Right cardiac atrium (tissue), 5 donors: ENCODE measurements around the gene MYO5B. TPM values are rescaled to one million over a fixed set of nuclear protein-coding genes. Genes with fewer than 3 reads are reported as not detected.
"Not testable (repeated sequence)": the region's sequence is repeated elsewhere in the genome, so short reads cannot be mapped to it uniquely, and the experiment has no call there.

Experiments used
- ATAC-seq, 2 donors: fragments of 200-7000 bp; cut with Tn5 transposase; one replicate each; pipeline versions ENCODE4 v1.8.0 to v1.9.1; 2020; ENCODE audit warnings: moderate library complexity in 2 of 2, mild to moderate bottlenecking in 1 of 2
- DNase-seq, 3 donors: peaks; one replicate each; pipeline ENCODE4 v3.0.0-alpha.2; 2020
- H3K27ac ChIP-seq: one replicate; pipeline ENCODE4 v1.5.1; 2013; ENCODE audit warnings: mild to moderate bottlenecking, low read length, control low read depth, moderate library complexity
- H3K27me3 ChIP-seq: one replicate; pipeline ENCODE4 v1.6.1; 2013; ENCODE audit not compliant: control insufficient read depth, insufficient read depth
- H3K4me1 ChIP-seq: one replicate; pipeline ENCODE4 v1.6.1; 2013; ENCODE audit warnings: low read length; ENCODE audit not compliant: control insufficient read depth, insufficient read depth
- H3K4me3 ChIP-seq: one replicate; pipeline ENCODE4 v1.5.1; 2013; ENCODE audit warnings: low read length, control low read depth
- H3K9me3 ChIP-seq: one replicate; pipeline ENCODE4 v1.6.1; 2013; ENCODE audit warnings: low read length; ENCODE audit not compliant: control insufficient read depth
- WGBS: extraction: QIAGEN DNeasy Blood & Tissue Kit; methylation state at CpG from one replicate; pipeline ENCODE4 v1.1.7; 2013; 5-methylcytosine and 5-hydroxymethylcytosine counted together
- intact Hi-C, 4 donors: fragments of 100-400 bp; cut with DNase I; formaldehyde crosslinking; loops; one replicate each; pipeline versions ENCODE4 v1.11.0 to v1.14.0; 2022 to 2023
- polyA plus RNA-seq: library from polyadenylated mRNA; stranded (reverse); fragments of 200-250 nt; gene quantifications from one replicate; pipeline ENCODE4 v1.2.3, GENCODE V29; 2013
- total RNA-seq, 4 donors: library from RNA; stranded (reverse); fragmentation: NEBNext Ultra II Directional; extraction: Animal tissue kit (Norgen Biotek cat#: 25700); gene quantifications; one replicate each; pipeline ENCODE4 v1.2.1, GENCODE V29; 2021
- donor health status: healthy with polysubstance abuse.
- donor health status: DM: no; HTN: yes; CAD: no.
- donor health status: DM: no; HTN: no; CAD: no.
- donor health status: DM: no; HTN: yes; CAD: no; lungs with severe emphysema.
- donor health status: DM: yes; HTN: yes; CAD: no.

Gene MYO5B
- total and polyA plus RNA-seq, 5 donors = 1.4 to 4.5 (median 3.1) TPM

DNA sequence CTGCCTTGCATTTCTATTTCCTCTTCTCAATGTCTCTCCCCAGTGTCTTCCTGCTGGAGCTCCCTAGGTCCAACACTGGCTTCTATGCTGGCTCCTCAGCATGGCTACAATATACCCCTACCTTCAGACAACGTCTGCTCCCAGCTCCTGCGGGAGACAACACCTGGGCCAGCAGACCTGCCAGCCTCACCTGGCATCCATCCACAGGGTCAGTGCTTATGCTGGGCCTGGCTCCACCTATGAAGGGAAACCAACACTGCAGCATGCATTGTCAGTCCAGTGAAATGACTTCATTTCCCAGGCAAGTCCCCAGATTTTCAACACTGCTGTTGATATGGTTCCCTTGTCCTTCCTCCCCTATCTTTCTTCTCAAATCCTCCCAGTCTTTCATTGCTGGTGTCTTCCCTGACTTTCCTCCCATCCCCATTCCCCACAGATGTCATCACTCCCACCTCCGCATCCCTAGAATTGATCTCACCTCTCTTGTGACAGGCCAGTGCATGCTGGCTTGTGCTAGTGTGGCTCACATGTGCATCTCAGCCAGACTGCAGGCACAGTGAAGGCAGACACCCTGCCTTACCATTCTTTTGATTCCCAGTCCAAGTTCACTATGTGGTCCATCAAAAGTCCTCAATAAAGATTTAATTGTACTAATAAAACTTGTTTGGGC, 98.0 kb downstream of the MYO5B start:
- intact Hi-C loops = no loop called here
- WGBS = 91% methylated on average over 3 of the region's 3 CpGs
- no peak overlapping the region for H3K27ac ChIP-seq
- no peak for DNase-seq
- no peak overlapping the region for H3K4me3 ChIP-seq
- no peaks in the 10 kb centered on the region for H3K27me3 ChIP-seq
- ATAC-seq = no peak
- H3K9me3 ChIP-seq = no peaks in the 10 kb centered on the region
- no peaks in the 10 kb centered on the region for H3K4me1 ChIP-seq

DNA sequence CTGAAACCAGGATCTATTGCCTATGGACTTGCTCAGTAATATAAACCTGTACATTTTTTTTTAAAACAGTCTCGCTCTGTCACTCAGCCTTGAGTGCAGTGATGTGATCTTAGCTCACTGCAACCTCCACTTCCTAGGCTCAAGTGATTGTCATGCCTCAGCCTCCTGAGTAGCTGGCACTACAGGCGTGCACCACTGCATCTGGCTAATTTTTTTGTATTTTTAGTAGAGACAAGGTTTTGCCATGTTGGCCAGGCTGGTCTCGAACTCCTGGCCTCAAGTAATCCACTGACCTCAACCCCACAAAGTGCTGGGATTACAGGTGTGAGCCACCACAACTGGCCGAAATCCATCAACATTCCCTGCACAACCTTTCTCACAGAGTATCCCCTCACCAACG, 100.2 kb downstream of the MYO5B start:
- WGBS = 87% methylated on average over 5 of the region's 5 CpGs

DNA sequence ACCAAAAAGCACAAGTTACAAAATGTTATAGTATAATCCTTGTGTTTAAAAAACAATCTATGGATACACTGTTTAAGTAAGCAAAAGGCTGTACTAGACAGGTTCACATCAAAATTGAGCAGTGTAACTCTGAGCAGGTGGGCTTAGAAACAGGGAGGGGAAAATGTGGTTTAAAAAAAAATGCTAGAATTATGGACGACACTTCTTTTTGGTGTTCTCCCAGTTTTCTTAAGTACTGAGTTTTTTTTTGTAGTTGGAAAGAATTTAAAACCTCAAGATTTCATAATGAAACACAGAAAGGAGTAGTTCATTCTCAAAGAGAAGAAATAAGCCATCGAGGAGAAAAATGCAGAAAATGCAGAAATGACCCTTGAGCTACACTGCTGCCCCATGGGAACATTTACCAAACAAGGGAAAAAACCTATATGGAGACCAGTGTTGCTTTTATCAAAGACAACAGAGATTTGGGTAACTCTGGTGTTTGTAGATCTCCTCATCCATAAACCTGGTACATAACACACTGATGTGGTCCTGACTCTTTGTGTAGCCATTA, 100.7 kb downstream of the MYO5B start:
- intact Hi-C loops = no loop called here
- Histone ChIP-seq H3K4me1 (no peaks in the 10 kb centered on the region), H3K27me3 (no peaks in the 10 kb centered on the region), H3K27ac (no peak overlapping the region), H3K4me3 (no peak overlapping the region), H3K9me3 (no peaks in the 10 kb centered on the region)
- DNase-seq (no peak), ATAC-seq (no peak)
- WGBS = 73% methylated on average over 2 of the region's 2 CpGs

More for the DNA sequence above, 100.2 kb downstream of the MYO5B start:
- ATAC-seq, H3K27ac ChIP-seq, DNase-seq, H3K4me1 ChIP-seq, H3K9me3 ChIP-seq, intact Hi-C loops, H3K4me3 ChIP-seq, H3K27me3 ChIP-seq: not testable (repeated sequence)

- intact Hi-C loops = no loop called here
- Histone ChIP-seq H3K4me1 (no peaks in the 10 kb centered on the region), H3K27ac (no peak overlapping the region), H3K9me3 (no peaks in the 10 kb centered on the region), H3K4me3 (no peak overlapping the region), H3K27me3 (no peaks in the 10 kb centered on the region)
- no peak for ATAC-seq
- no peak for DNase-seq
- 72% methylated on average over 6 of the region's 6 CpGs for WGBS
Measured at GRCh38 chr18:50093366-50094064, 101.4 kb downstream of the MYO5B start.

- 54% methylated on average over 3 of the region's 3 CpGs for WGBS
- Histone ChIP-seq H3K27me3 (no peaks in the 10 kb centered on the region), H3K9me3 (no peaks in the 10 kb centered on the region), H3K4me1 (no peaks in the 10 kb centered on the region), H3K4me3 (no peak overlapping the region), H3K27ac (no peak overlapping the region)
- ATAC-seq (no peak), DNase-seq (no peak)
- intact Hi-C loops = no loop called here
Measured at GRCh38 chr18:50092245-50092805, 102.6 kb downstream of the MYO5B start.

DNA sequence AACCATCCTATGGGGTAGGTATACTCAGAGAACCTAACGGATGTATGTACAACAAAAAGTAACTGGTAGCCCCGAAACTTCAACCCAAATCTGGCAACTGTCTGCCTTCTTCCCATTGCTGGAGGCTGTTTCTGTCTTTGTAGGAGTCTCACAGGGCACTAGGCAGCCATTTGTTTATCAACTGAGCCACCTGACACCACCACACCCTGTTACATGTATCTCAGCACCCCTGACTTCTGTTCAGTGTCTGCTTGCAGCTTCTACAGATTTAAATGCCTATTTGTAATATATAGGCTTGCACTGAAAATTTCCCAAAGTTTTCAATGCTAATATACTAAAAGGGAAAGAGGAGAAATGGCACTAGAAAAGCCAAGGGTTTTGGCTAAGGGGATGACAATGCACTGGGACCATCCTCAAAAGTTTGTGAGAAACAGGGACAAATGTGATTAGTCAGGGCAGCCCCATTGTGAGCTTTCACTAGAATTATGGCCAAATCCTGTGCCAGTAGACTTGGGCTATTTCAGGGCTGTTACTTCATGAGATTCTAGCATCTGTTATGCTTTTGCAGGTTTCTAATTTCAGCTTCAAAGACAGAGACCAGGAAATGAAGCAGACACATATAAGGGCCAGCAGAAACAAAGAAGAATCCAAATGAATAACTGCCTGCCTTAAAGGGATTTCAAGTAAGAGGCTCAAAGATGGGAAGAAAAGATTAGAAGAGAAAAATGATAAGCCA, 103.3 kb downstream of the MYO5B start:
- Histone ChIP-seq H3K27me3 (no peaks in the 10 kb centered on the region), H3K4me3 (no peak overlapping the region), H3K27ac (no peak overlapping the region), H3K9me3 (no peaks in the 10 kb centered on the region), H3K4me1 (no peaks in the 10 kb centered on the region)
- ATAC-seq (no peak), DNase-seq (no peak)
- intact Hi-C loops = no loop called here
- WGBS = 83% methylated on average over 2 of the region's 2 CpGs

DNA sequence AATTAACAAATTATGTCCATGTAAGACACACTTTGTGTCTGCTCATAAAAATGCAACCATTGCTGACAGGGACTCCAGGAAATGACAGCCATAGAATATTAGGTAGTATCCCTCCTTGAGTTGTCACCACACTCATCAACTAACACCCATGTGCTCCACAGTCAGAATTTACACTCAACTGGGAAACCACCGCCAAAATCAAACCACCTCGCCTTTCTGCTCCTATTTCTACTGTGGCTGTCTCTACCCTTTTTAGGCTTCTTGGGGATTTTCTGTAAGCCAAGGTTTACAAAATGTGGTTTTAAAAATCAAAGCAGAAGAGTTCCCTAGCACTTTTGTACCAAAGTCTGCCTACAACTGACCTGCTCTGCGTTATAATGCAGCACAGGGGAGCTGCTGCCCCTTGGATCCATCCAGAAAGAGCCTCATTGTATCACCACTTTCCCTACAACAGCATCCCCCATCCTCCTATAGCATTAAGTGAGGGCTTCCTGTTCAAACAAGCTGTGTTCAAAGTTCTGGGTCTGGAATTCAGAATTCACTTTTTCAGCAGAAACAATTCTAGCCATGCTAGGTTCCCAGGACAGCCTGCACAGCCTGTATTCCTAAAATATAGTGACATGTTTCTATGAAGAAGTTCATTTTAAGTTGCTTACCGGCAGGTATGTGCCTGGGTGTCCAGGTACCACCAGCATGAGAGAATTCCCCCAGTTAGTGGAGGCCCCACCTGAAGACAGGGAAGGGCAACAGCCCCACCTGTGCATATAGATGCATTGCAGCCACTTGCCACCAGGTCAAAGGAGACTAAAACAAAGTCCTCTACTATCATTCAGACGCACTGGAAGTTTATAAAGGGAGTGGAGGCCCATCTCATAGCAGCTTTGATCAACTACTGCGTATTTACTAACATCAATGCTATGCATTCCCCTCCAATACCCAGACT, 104.3 kb downstream of the MYO5B start:
- 79% methylated on average over 6 of the region's 6 CpGs for WGBS
- intact Hi-C loops = no loop called here
- Histone ChIP-seq H3K9me3 (no peaks in the 10 kb centered on the region), H3K27me3 (no peaks in the 10 kb centered on the region), H3K27ac (no peak overlapping the region), H3K4me3 (no peak overlapping the region), H3K4me1 (no peaks in the 10 kb centered on the region)
- DNase-seq (no peak), ATAC-seq (no peak)

GRCh38 chr18:50089702-50090101, 105.2 kb downstream of the MYO5B start:
- 90% methylated on average over 9 of the region's 9 CpGs for WGBS
- ATAC-seq (no peak), DNase-seq (no peak)
- Histone ChIP-seq H3K27me3 (no peaks in the 10 kb centered on the region), H3K9me3 (no peaks in the 10 kb centered on the region), H3K4me3 (no peak overlapping the region), H3K27ac (no peak overlapping the region), H3K4me1 (no peaks in the 10 kb centered on the region)
- intact Hi-C loops = no loop called here

DNA sequence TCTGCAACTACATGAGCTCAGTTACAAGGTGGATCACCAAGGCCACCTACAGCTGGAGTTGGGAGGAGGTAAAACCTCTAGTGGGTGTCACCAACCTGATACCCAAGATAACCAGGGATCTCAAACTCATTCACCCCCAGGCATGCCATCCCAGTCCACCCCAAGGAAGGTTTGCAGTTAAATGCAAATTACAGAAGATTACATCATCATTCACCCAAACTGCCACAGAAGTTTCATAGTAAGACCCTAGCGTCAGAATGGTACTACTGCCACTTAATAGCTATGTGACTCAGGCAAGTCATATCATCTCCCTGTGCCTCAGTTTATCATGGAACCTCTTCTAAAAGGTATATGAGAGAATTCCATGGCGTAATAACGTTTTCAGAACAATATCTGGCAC, 111.2 kb downstream of the MYO5B start:
- Histone ChIP-seq H3K27me3 (no peaks in the 10 kb centered on the region), H3K27ac (no peak overlapping the region), H3K9me3 (no peaks in the 10 kb centered on the region), H3K4me1 (no peaks in the 10 kb centered on the region), H3K4me3 (no peak overlapping the region)
- intact Hi-C loops = no loop called here
- no peak for ATAC-seq
- WGBS = 74% methylated on average over 3 of the region's 3 CpGs
- no peak for DNase-seq

DNA sequence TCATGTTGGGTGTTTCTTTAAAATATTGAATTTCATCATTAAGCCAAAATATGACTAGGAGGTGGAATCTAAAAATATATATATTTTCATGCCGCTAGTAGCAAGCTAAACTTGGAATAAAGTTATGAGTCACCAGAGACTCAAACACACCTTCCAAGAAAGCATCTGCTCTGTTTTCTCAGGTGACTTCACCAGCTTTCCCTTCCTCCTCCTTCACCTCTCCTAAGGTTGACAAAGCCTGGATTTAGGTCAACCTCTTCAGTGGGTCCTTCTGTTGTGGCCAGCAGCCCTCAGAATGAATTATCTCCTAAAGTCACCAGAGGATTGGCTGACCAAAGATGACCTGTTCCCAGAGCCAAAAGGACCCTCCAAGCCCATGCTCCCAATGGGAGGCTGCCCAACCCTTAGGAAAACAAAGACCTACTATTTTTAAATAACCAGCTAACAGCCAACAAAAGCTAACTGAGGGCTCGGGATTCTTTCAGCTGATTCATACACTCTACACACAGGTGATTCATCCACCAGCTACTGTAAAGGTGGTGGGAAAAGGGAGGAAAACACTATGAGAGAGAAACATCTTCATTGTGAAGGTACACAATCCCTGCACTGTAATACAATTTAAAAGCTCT, 113.9 kb downstream of the MYO5B start:
- Histone ChIP-seq H3K4me3 (no peak overlapping the region), H3K27ac (no peak overlapping the region), H3K27me3 (no peaks in the 10 kb centered on the region), H3K9me3 (no peaks in the 10 kb centered on the region), H3K4me1 (no peaks in the 10 kb centered on the region)
- WGBS = 49% methylated on average over 2 of the region's 2 CpGs
- intact Hi-C loops = no loop called here
- ATAC-seq = no peak
- DNase-seq = no peak
